Activated CD4-positive, alpha-beta memory T cell treated with anti-CD3 and anti-CD28 coated beads for 36 hours (primary cell): ENCODE measurements around the gene PLEKHA8. TPM values are rescaled to one million over a fixed set of nuclear protein-coding genes. Genes with fewer than 3 reads are reported as not detected.

ENCODE experiments used
- CTCF ChIA-PET: fragments of 350-600 bp; sonication (Branson Sonifier 250); formaldehyde crosslinking; loops from one replicate; lab custom pipeline; 2021; ENCODE audit warnings: antibody characterized with exemption, inconsistent platforms; lab: Charles Lee
- POLR2A ChIA-PET: fragments of 350-600 bp; sonication (Branson Sonifier 250); formaldehyde crosslinking; loops from one replicate; lab custom pipeline; 2021; ENCODE audit warnings: antibody characterized with exemption; lab: Charles Lee
- DNase-seq: peaks from one replicate; pipeline ENCODE4 v3.0.0-alpha.2; 2020
- H3K27ac Mint-ChIP-seq: one replicate; pipeline ENCODE4 v1.8.0; 2021; ENCODE audit warnings: mixed read lengths
- H3K27me3 Mint-ChIP-seq: one replicate; pipeline ENCODE4 v1.8.0; 2021; ENCODE audit warnings: mixed read lengths
- H3K36me3 Mint-ChIP-seq: one replicate; pipeline ENCODE4 v1.8.0; 2021; ENCODE audit warnings: mixed read lengths
- H3K4me1 Mint-ChIP-seq: one replicate; pipeline ENCODE4 v1.8.0; 2021; ENCODE audit warnings: low read depth, mixed read lengths
- H3K4me3 Mint-ChIP-seq: one replicate; pipeline ENCODE4 v1.8.0; 2021; ENCODE audit warnings: mild to moderate bottlenecking, mixed read lengths
- H3K9me3 Mint-ChIP-seq: one replicate; pipeline ENCODE4 v1.8.0; 2021; ENCODE audit warnings: mixed read lengths
- intact Hi-C: fragments of 100-400 bp; cut with micrococcal nuclease; formaldehyde crosslinking; loops from one replicate; pipeline ENCODE4 v1.15.1; 2023
- total RNA-seq, 2 experiments: library from RNA; stranded (reverse); gene quantifications; one replicate each; pipeline ENCODE4 v1.2.3, GENCODE V29; 2021

Gene PLEKHA8
- total RNA-seq, result 10 to 100 TPM in 1 of 2 experiments, 1 to 10 TPM in 1; 9.4 to 10.1 TPM

GRCh38 chr7:30028216-30028748 lies at the start of gene PLEKHA8:
TSS of gene PLEKHA8 (plus strand) at chr7:30028412. CDS start at chr7:30028763, 351 bp downstream.
- no peak within 1 kb of the TSS for H3K4me3 Mint-ChIP-seq
- DNase-seq, result peak; percentile 92
- peaks cover 29% of the 10 kb centered on the region for H3K4me1 Mint-ChIP-seq
- intact Hi-C loops, result loop anchor here (2.0 to 5.0 kb wide), 3 partner anchors 294 to 783 kb away; partner anchors contain the start of gene GARS1
- no peaks in the 10 kb centered on the region for H3K27me3 Mint-ChIP-seq
- CTCF ChIA-PET, result interaction anchor here (1.0 to 4.4 kb wide), 2 partner anchors 33 to 955 kb away, joined by 3 to 16 read pairs; no protein-coding TSS in a partner anchor
- no peaks in the 10 kb centered on the region for H3K9me3 Mint-ChIP-seq
- peak within 1 kb of the TSS; percentile 75 for H3K27ac Mint-ChIP-seq
- POLR2A ChIA-PET, result interaction anchor here (0.6 to 1.6 kb wide), 3 partner anchors 9 to 108 kb away, joined by 3 to 4 read pairs (median 4); no protein-coding TSS in a partner anchor
- peaks cover 2% of the 10 kb centered on the region for H3K36me3 Mint-ChIP-seq

GRCh38 chr7:29980151-29980550 lies 48.1 kb upstream of the PLEKHA8 start:
- no peak overlapping the region for H3K27ac Mint-ChIP-seq

GRCh38 chr7:29987083-29987482 lies 41.1 kb upstream of the PLEKHA8 start:
- intact Hi-C loops, result no loop called here
- no peaks in the 10 kb centered on the region for H3K36me3 Mint-ChIP-seq
- no peak overlapping the region for H3K27ac Mint-ChIP-seq
- no peak for DNase-seq
- CTCF ChIA-PET, result no interaction called here
- peaks cover 3% of the 10 kb centered on the region for H3K9me3 Mint-ChIP-seq
- peaks cover 10% of the 10 kb centered on the region for H3K4me1 Mint-ChIP-seq
- peaks cover 47% of the 10 kb centered on the region for H3K27me3 Mint-ChIP-seq
- POLR2A ChIA-PET, result no interaction called here
- H3K4me3 Mint-ChIP-seq, result no peak overlapping the region

More at GRCh38 chr7:29980151-29980550, 48.1 kb upstream of the PLEKHA8 start:
- no peak for DNase-seq
- ChIA-PET CTCF (no interaction called here), POLR2A (no interaction called here)
- H3K36me3 Mint-ChIP-seq, result no peaks in the 10 kb centered on the region
- intact Hi-C loops, result no loop called here
- no peaks in the 10 kb centered on the region for H3K4me1 Mint-ChIP-seq
- H3K4me3 Mint-ChIP-seq, result no peak overlapping the region
- H3K9me3 Mint-ChIP-seq, result no peaks in the 10 kb centered on the region
- H3K27me3 Mint-ChIP-seq, result peaks cover 19% of the 10 kb centered on the region

GRCh38 chr7:29987811-29988317 lies 40.3 kb upstream of the PLEKHA8 start:
- POLR2A ChIA-PET, result interaction anchor here (0.8 kb wide), 1 partner anchor 41 kb away, joined by 4 read pairs; the partner anchor contains the start of gene PLEKHA8
- CTCF ChIA-PET, result no interaction called here
- H3K27me3 Mint-ChIP-seq, result peaks cover 47% of the 10 kb centered on the region
- intact Hi-C loops, result loop anchor here (2.0 kb wide), 1 partner anchor 39 kb away; the partner anchor contains the start of gene FKBP14
- no peaks in the 10 kb centered on the region for H3K36me3 Mint-ChIP-seq
- H3K27ac Mint-ChIP-seq, result no peak overlapping the region
- H3K4me3 Mint-ChIP-seq, result peak overlapping the region; percentile 65
- peaks cover 10% of the 10 kb centered on the region for H3K4me1 Mint-ChIP-seq
- peaks cover 10% of the 10 kb centered on the region for H3K9me3 Mint-ChIP-seq
- DNase-seq, result no peak

- DNase-seq, result peak; percentile 28
- Mint-ChIP-seq H3K27me3 (peaks cover 45% of the 10 kb centered on the region), H3K4me1 (peaks cover 10% of the 10 kb centered on the region), H3K27ac (no peak overlapping the region), H3K9me3 (peaks cover 16% of the 10 kb centered on the region), H3K4me3 (peak overlapping the region; percentile 65), H3K36me3 (no peaks in the 10 kb centered on the region)
- intact Hi-C loops, result loop anchor here (2.0 kb wide), 1 partner anchor 38 kb away; the partner anchor contains the start of gene FKBP14
- ChIA-PET CTCF (no interaction called here), POLR2A (interaction anchor here (0.8 kb wide), 1 partner anchor 40 kb away, joined by 4 read pairs; the partner anchor contains the start of gene PLEKHA8)
These were observed 39.6 kb upstream of the PLEKHA8 start for GRCh38 chr7:29988424-29989256.

GRCh38 chr7:29989257-29989995 lies 38.8 kb upstream of the PLEKHA8 start, which contains the start of gene SCRN1:
TSS of gene SCRN1 (minus strand) at chr7:29989801. CDS start at chr7:29969067, 20,734 bp downstream.
- Mint-ChIP-seq H3K4me3 (peak within 1 kb of the TSS; percentile 65), H3K27ac (no peak within 1 kb of the TSS), H3K4me1 (peaks cover 10% of the 10 kb centered on the region), H3K27me3 (peaks cover 43% of the 10 kb centered on the region), H3K9me3 (peaks cover 16% of the 10 kb centered on the region), H3K36me3 (no peaks in the 10 kb centered on the region)
- intact Hi-C loops, result loop anchor here (2.0 kb wide), 1 partner anchor 37 kb away; the partner anchor contains the start of gene FKBP14
- ChIA-PET CTCF (no interaction called here), POLR2A (no interaction called here)
- peak; percentile 27 for DNase-seq

GRCh38 chr7:29990931-29991330 lies 37.3 kb upstream of the PLEKHA8 start:
- Mint-ChIP-seq H3K27ac (no peak overlapping the region), H3K4me3 (no peak overlapping the region), H3K27me3 (peaks cover 37% of the 10 kb centered on the region), H3K4me1 (peaks cover 10% of the 10 kb centered on the region), H3K36me3 (no peaks in the 10 kb centered on the region), H3K9me3 (peaks cover 16% of the 10 kb centered on the region)
- ChIA-PET POLR2A (no interaction called here), CTCF (no interaction called here)
- intact Hi-C loops, result no loop called here
- DNase-seq, result no peak

GRCh38 chr7:29991937-29992336 lies 36.3 kb upstream of the PLEKHA8 start:
- H3K27ac Mint-ChIP-seq, result no peak overlapping the region
- no peak overlapping the region for H3K4me3 Mint-ChIP-seq
- H3K9me3 Mint-ChIP-seq, result peaks cover 21% of the 10 kb centered on the region
- peaks cover 10% of the 10 kb centered on the region for H3K4me1 Mint-ChIP-seq
- DNase-seq, result no peak
- ChIA-PET POLR2A (no interaction called here), CTCF (no interaction called here)
- H3K27me3 Mint-ChIP-seq, result peaks cover 43% of the 10 kb centered on the region
- intact Hi-C loops, result no loop called here
- peaks cover 4% of the 10 kb centered on the region for H3K36me3 Mint-ChIP-seq

GRCh38 chr7:29993140-29993539 lies 35.1 kb upstream of the PLEKHA8 start:
- Mint-ChIP-seq H3K27ac (no peak overlapping the region), H3K36me3 (peaks cover 6% of the 10 kb centered on the region), H3K27me3 (peaks cover 43% of the 10 kb centered on the region), H3K9me3 (peaks cover 25% of the 10 kb centered on the region), H3K4me3 (no peak overlapping the region), H3K4me1 (peaks cover 10% of the 10 kb centered on the region)
- no peak for DNase-seq
- intact Hi-C loops, result no loop called here
- ChIA-PET CTCF (interaction anchor here (1.0 kb wide), 1 partner anchor 169 kb away, joined by 3 read pairs; no protein-coding TSS in a partner anchor), POLR2A (no interaction called here)

- peaks cover 25% of the 10 kb centered on the region for H3K9me3 Mint-ChIP-seq
- H3K27ac Mint-ChIP-seq, result no peak overlapping the region
- H3K27me3 Mint-ChIP-seq, result peaks cover 46% of the 10 kb centered on the region
- POLR2A ChIA-PET, result no interaction called here
- no peak overlapping the region for H3K4me3 Mint-ChIP-seq
- CTCF ChIA-PET, result no interaction called here
- intact Hi-C loops, result no loop called here
- no peak for DNase-seq
- peaks cover 7% of the 10 kb centered on the region for H3K36me3 Mint-ChIP-seq
- no peaks in the 10 kb centered on the region for H3K4me1 Mint-ChIP-seq
These were observed 32.6 kb upstream of the PLEKHA8 start for GRCh38 chr7:29995652-29996051.

GRCh38 chr7:29996321-29996720 lies 31.9 kb upstream of the PLEKHA8 start:
- DNase-seq, result no peak

More at GRCh38 chr7:29996321-29996720, 31.9 kb upstream of the PLEKHA8 start:
- CTCF ChIA-PET, result no interaction called here
- H3K9me3 Mint-ChIP-seq, result peaks cover 25% of the 10 kb centered on the region
- H3K27me3 Mint-ChIP-seq, result peaks cover 45% of the 10 kb centered on the region
- intact Hi-C loops, result no loop called here
- no peak overlapping the region for H3K4me3 Mint-ChIP-seq
- POLR2A ChIA-PET, result no interaction called here
- H3K4me1 Mint-ChIP-seq, result no peaks in the 10 kb centered on the region
- no peak overlapping the region for H3K27ac Mint-ChIP-seq
- peaks cover 7% of the 10 kb centered on the region for H3K36me3 Mint-ChIP-seq
